AG10803 (cell line): Measurements from ENCODE around the gene GLRA3.

Experiments
- DNase-seq: peaks from one replicate; pipeline ENCODE4 v3.0.0; 2010; ENCODE audit warnings: low read depth
- H3K4me3 ChIP-seq: 2 replicates; pipeline ENCODE4 v1.5.1; 2011; ENCODE audit warnings: mild to moderate bottlenecking, low read length, control low read depth
- TF ChIP-seq, protein P1 (sequence below): conservative IDR thresholded peaks from 2 replicates; pipeline ENCODE4 v1.5.1; 2011; ENCODE audit warnings: mild to moderate bottlenecking, low read length, control low read depth, inconsistent platforms

The GLRA3 gene

DNA sequence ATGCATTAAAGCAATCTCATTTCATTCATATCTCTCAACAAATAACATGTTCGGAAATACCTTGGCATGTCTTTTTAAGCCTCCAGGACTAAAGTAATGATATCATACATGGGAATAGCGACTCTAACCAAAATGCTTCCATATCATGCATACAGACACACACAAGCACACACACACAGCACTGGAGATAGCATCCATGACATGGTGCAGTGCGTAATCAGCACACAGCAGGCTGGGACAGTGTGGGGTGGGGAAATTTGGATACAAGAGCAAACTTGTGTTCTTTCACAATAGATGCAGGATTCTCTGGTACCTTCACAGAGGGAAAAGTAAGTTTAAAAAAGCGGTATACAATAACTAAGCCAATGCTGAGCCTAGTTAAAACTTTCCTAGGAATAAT is 174.4 kb downstream of the GLRA3 start:
- DNase-seq, result no peak
- TF ChIP-seq, protein P1, sequence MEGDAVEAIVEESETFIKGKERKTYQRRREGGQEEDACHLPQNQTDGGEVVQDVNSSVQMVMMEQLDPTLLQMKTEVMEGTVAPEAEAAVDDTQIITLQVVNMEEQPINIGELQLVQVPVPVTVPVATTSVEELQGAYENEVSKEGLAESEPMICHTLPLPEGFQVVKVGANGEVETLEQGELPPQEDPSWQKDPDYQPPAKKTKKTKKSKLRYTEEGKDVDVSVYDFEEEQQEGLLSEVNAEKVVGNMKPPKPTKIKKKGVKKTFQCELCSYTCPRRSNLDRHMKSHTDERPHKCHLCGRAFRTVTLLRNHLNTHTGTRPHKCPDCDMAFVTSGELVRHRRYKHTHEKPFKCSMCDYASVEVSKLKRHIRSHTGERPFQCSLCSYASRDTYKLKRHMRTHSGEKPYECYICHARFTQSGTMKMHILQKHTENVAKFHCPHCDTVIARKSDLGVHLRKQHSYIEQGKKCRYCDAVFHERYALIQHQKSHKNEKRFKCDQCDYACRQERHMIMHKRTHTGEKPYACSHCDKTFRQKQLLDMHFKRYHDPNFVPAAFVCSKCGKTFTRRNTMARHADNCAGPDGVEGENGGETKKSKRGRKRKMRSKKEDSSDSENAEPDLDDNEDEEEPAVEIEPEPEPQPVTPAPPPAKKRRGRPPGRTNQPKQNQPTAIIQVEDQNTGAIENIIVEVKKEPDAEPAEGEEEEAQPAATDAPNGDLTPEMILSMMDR, result no peak
- H3K4me3 ChIP-seq, result no peak overlapping the region

- DNase-seq, result no peak
- TF ChIP-seq, protein P1, result no peak
- no peak overlapping the region for H3K4me3 ChIP-seq
These were observed 178.2 kb downstream of the GLRA3 start for GRCh38 chr4:174650711-174651355.

- DNase-seq, result no peak
- no peak overlapping the region for H3K4me3 ChIP-seq
- TF ChIP-seq, protein P1, result no peak
These were observed 180.2 kb downstream of the GLRA3 start for GRCh38 chr4:174648812-174649211.

GRCh38 chr4:174646326-174646725 is 182.7 kb downstream of the GLRA3 start:
- TF ChIP-seq, protein P1, result no peak
- DNase-seq, result no peak
- H3K4me3 ChIP-seq, result no peak overlapping the region

DNA sequence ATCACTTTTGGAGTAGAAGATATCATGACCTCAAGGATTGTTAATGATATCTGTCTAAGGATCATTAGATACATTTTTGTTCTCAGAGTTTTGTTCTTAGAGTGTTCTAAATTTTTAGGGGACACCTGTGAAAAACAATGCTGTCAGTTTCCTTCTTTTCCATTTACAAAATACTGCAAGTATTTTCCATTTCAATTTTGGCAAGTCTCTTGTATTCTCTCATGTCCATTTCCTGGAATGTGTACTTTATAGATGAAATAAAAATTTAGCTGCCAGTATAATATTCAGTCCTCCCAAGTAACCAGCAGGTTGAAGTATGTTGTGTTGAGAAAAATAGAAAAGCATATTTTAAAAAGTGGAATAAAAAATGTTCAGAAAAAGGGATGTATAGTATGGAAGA is 188.9 kb downstream of the GLRA3 start:
- TF ChIP-seq, protein P1, result no peak
- no peak for DNase-seq
- H3K4me3 ChIP-seq, result no peak overlapping the region

GRCh38 chr4:174635732-174636131 is 193.3 kb downstream of the GLRA3 start:
- TF ChIP-seq, protein P1, result no peak
- DNase-seq, result no peak
- no peak overlapping the region for H3K4me3 ChIP-seq

GRCh38 chr4:174633399-174633798 is 195.6 kb downstream of the GLRA3 start:
- H3K4me3 ChIP-seq, result no peak overlapping the region

More at GRCh38 chr4:174633399-174633798, 195.6 kb downstream of the GLRA3 start:
- no peak for DNase-seq
- TF ChIP-seq, protein P1, result no peak
